Activated B cell treated with CpG ODN at 0.5 μM for 24 hours (primary cell): ENCODE data around the gene BCAS3. TPM values are rescaled to one million over a fixed set of nuclear protein-coding genes. Genes with fewer than 3 reads are reported as not detected.
A peak's percentile ranks its signal among the peaks of the same experiment; 100 is the strongest.

Experiments
- ATAC-seq: fragments of 200-7000 bp; cut with Tn5 transposase; one replicate; pipeline ENCODE4 v1.10.0; 2021; ENCODE audit warnings: low read depth, mild to moderate bottlenecking, moderate library complexity
- CTCF ChIA-PET: fragments of 350-600 bp; sonication (Branson Sonifier 250); formaldehyde crosslinking; loops from one replicate; lab custom pipeline; 2021; ENCODE audit warnings: antibody characterized with exemption; lab: Charles Lee
- POLR2A ChIA-PET: fragments of 350-600 bp; sonication (Branson Sonifier 250); formaldehyde crosslinking; loops from one replicate; lab custom pipeline; 2021; ENCODE audit warnings: antibody characterized with exemption; lab: Charles Lee
- DNase-seq: peaks from one replicate; pipeline ENCODE4 v3.0.0; 2022
- H3K27ac Mint-ChIP-seq: one replicate; pipeline ENCODE4 v1.8.0; 2020; ENCODE audit warnings: mixed read lengths
- H3K27me3 Mint-ChIP-seq: one replicate; pipeline ENCODE4 v1.8.0; 2021; ENCODE audit warnings: mixed read lengths
- H3K36me3 Mint-ChIP-seq: one replicate; pipeline ENCODE4 v1.8.0; 2021; ENCODE audit warnings: low read depth, mixed read lengths
- H3K4me1 Mint-ChIP-seq: one replicate; pipeline ENCODE4 v1.8.0; 2021; ENCODE audit warnings: mixed read lengths
- H3K4me3 Mint-ChIP-seq: one replicate; pipeline ENCODE4 v1.8.0; 2020; ENCODE audit warnings: mild to moderate bottlenecking, mixed read lengths
- H3K9me3 Mint-ChIP-seq: one replicate; pipeline ENCODE4 v1.8.0; 2020; ENCODE audit warnings: mixed read lengths
- intact Hi-C: fragments of 100-400 bp; cut with micrococcal nuclease; formaldehyde crosslinking; loops from one replicate; pipeline ENCODE4 v1.15.1; 2024
- total RNA-seq: library from RNA; stranded (reverse); gene quantifications from 2 replicates; pipeline ENCODE4 v1.2.3, GENCODE V29; 2022
- TF ChIP-seq, protein P1 (sequence below): fragments of 200-600 bp; IDR thresholded peaks from one replicate; pipeline ENCODE4 v1.8.0; 2022; ENCODE audit warnings: antibody characterized with exemption, mild to moderate bottlenecking

BCAS3 gene
- total RNA-seq, 1 donor from 2014 or later: 37.5 TPM

DNA sequence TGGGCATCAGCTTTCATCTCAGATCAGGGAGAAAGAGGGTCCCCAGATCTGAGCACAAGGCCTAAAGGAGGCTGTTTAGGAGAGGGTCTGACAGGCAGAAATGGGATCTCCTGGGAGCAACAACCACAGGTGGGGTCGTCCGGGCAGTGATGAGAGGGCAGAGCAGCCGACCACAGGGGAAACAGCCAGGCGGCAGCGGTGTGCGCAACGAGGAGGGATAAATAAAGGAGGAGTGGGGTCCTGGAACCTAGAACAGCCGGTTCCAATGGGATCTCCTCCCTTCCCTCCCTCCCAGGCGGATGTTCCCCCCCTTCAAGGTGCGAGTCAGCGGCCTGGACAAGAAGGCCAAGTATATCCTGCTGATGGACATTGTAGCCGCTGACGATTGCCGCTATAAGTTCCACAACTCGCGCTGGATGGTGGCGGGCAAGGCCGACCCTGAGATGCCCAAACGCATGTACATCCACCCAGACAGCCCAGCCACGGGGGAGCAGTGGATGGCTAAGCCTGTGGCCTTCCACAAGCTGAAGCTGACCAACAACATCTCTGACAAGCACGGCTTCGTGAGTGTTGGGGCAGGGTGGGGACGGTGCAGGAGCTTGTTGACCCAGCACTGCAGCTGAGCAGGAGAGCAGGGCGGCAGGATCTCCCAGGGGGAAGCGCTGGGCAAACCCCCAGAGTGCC, 723.9 kb downstream of the BCAS3 start:
- Mint-ChIP-seq H3K36me3 (no peaks in the 10 kb centered on the region), H3K27ac (peak overlapping the region; percentile 42), H3K4me1 (peaks cover 48% of the 10 kb centered on the region), H3K4me3 (peak overlapping the region; percentile 28), H3K27me3 (peaks cover 53% of the 10 kb centered on the region), H3K9me3 (no peaks in the 10 kb centered on the region)
- ChIA-PET CTCF (interaction anchor here (3.3 kb wide), 1 partner anchor 11 kb away, joined by 14 read pairs; no protein-coding TSS in a partner anchor), POLR2A (no interaction called here)
- intact Hi-C loops: loop anchor here (10.0 kb wide), 1 partner anchor 257 kb away; no protein-coding TSS in a partner anchor
- no peak for ATAC-seq
- TF ChIP-seq, protein P1, sequence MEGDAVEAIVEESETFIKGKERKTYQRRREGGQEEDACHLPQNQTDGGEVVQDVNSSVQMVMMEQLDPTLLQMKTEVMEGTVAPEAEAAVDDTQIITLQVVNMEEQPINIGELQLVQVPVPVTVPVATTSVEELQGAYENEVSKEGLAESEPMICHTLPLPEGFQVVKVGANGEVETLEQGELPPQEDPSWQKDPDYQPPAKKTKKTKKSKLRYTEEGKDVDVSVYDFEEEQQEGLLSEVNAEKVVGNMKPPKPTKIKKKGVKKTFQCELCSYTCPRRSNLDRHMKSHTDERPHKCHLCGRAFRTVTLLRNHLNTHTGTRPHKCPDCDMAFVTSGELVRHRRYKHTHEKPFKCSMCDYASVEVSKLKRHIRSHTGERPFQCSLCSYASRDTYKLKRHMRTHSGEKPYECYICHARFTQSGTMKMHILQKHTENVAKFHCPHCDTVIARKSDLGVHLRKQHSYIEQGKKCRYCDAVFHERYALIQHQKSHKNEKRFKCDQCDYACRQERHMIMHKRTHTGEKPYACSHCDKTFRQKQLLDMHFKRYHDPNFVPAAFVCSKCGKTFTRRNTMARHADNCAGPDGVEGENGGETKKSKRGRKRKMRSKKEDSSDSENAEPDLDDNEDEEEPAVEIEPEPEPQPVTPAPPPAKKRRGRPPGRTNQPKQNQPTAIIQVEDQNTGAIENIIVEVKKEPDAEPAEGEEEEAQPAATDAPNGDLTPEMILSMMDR: no peak
- DNase-seq: no peak

DNA sequence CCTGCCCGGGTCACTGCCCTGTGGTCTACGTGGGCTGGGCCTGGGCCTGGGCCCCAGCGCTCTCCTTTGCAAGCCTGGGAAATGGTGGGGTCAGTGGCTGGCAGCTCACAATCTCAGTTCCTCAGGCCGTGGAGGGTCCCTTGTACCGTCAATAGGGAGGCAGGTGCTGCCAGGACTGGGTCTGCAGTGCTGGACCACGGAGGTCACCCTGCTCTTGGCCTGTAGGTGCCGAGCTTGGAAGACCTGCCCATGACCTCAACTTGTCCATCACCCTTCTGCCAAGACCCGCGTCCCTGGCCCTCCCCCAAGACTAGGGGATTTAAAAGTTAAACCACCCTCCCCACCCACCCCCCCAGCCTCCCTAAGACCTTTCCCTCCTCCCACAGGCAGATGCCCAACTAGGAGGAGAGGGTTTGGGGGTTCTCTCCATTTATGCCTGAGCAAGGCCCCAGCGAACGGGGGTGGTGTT, 724.5 kb downstream of the BCAS3 start:
- CTCF ChIA-PET: interaction anchor here (0.6 to 3.3 kb wide), 2 partner anchors 10 to 439 kb away, joined by 4 to 14 read pairs; no protein-coding TSS in a partner anchor
- Mint-ChIP-seq H3K4me1 (peaks cover 48% of the 10 kb centered on the region), H3K27ac (no peak overlapping the region), H3K36me3 (no peaks in the 10 kb centered on the region), H3K9me3 (no peaks in the 10 kb centered on the region), H3K27me3 (peaks cover 57% of the 10 kb centered on the region), H3K4me3 (no peak overlapping the region)
- TF ChIP-seq, protein P1: no peak
- no peak for DNase-seq
- ATAC-seq: no peak
- POLR2A ChIA-PET: no interaction called here
- intact Hi-C loops: loop anchor here (10.0 kb wide), 1 partner anchor 257 kb away; no protein-coding TSS in a partner anchor

DNA sequence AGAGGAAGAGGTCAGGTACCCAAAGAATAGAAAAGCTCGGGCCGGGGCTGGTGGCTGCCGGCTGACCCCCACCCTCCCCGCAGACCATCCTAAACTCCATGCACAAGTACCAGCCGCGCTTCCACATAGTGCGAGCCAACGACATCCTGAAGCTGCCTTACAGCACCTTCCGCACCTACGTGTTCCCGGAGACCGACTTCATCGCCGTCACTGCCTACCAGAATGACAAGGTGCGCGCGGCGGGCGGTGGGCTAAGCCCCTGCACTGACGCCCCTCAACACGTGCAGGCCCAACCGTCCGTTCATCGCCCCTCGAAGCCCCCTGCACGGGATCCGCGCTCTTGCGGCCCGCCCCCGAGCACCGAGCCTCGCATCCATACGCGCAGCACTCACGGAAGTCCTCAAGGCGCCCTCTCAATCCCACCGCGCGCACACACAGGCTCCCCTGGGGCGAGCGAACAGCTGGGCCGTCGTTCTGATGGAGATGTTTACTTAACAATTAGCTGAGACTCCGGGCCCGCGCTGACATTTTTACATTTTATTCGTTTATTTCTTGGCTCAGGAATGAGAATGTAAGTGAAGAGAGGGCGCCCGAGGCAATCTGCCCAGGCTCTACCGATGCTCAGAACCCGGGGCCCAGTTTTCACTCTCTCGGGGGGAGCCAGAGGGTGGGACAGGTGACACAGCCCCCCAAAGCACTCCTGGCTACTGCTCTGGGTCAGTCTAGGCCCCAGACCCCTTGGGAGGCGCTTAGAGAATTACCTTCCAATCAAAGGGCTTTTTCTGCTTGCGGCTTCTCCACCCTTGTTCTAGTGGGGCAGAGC, 725.5 kb downstream of the BCAS3 start:
- H3K4me3 Mint-ChIP-seq: peak overlapping the region; percentile 73
- H3K27me3 Mint-ChIP-seq: peaks cover 60% of the 10 kb centered on the region
- ChIA-PET POLR2A (no interaction called here), CTCF (interaction anchor here (0.6 to 3.3 kb wide), 2 partner anchors 9 to 440 kb away, joined by 4 to 14 read pairs; no protein-coding TSS in a partner anchor)
- H3K36me3 Mint-ChIP-seq: no peaks in the 10 kb centered on the region
- TF ChIP-seq, protein P1: no peak
- H3K9me3 Mint-ChIP-seq: no peaks in the 10 kb centered on the region
- ATAC-seq (peak; percentile 25), DNase-seq (no peak)
- intact Hi-C loops: loop anchor here (1.0 to 10.0 kb wide), 3 partner anchors 9 to 258 kb away; no protein-coding TSS in a partner anchor
- H3K4me1 Mint-ChIP-seq: peaks cover 48% of the 10 kb centered on the region
- H3K27ac Mint-ChIP-seq: no peak overlapping the region

DNA sequence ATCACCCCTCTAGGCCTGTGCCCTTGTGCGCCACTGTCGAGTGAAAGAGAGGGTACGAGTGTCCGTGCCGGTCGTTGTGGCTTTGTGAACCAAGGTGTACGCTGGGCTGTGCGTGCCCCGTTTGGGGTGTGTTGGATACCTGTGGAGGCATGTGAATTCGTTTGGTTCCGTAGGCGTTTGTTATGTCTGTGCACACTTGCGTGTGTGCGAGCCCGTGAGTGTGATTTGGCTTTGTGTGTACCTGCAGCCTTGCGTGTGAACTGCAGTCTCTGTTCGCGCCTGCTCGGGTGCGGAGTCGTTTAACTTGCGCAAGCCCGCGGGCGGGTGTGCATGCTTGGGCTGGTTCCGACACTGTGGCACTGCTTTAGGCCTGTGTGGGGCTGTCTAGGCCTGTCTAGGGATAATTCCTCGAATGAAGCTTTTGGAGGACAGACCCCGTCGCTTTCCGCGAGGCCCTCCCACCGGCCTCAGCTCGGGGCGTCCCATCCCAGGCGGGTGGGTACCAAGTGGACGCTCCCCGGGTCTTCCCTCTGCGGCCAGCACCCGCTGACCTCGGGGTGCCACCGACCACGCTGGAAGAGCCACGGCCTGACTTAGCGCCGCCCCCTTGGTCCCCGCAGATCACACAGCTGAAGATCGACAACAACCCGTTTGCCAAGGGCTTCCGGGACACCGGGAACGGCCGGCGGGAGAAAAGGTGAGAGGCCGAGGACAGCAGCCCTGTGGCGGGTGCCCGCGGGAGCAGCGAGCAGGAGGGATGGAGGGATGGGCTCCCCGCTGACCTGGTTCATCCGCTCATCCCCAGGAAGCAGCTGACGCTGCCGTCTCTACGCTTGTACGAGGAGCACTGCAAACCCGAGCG, 726.4 kb downstream of the BCAS3 start:
- Mint-ChIP-seq H3K36me3 (no peaks in the 10 kb centered on the region), H3K4me1 (peaks cover 49% of the 10 kb centered on the region), H3K4me3 (peak overlapping the region; percentile 73), H3K9me3 (no peaks in the 10 kb centered on the region), H3K27ac (no peak overlapping the region), H3K27me3 (peaks cover 59% of the 10 kb centered on the region)
- intact Hi-C loops: loop anchor here (1.0 to 10.0 kb wide), 3 partner anchors 8 to 259 kb away; no protein-coding TSS in a partner anchor
- TF ChIP-seq, protein P1: no peak
- ChIA-PET CTCF (interaction anchor here (3.3 kb wide), 1 partner anchor 9 kb away, joined by 14 read pairs; no protein-coding TSS in a partner anchor), POLR2A (no interaction called here)
- DNase-seq (no peak), ATAC-seq (no peak)
